Neural cell (in vitro differentiated cells): ENCODE measurements around the gene PML. TPM values are rescaled to one million over a fixed set of nuclear protein-coding genes. Genes with fewer than 3 reads are reported as not detected.

ENCODE experiments used
- H2AFZ ChIP-seq: fragments of 200-600, 300-800 bp; sonication (generic), shearing (Covaris generic); 2 replicates; pipeline ENCODE4 v1.6.0; 2014; ENCODE audit warnings: low read depth, mild to moderate bottlenecking, antibody characterized with exemption, low read length, moderate library complexity
- H3F3A ChIP-seq: fragments of 200-600 bp; shearing (Covaris generic); 2 replicates; pipeline ENCODE4 v1.6.1; 2016; ENCODE audit warnings: mild to moderate bottlenecking, moderate library complexity, mixed read lengths, antibody characterized with exemption, low read length; ENCODE audit not compliant: insufficient read depth, poor library complexity, severe bottlenecking
- H3K27ac ChIP-seq: fragments of 200-600, 300-800 bp; sonication (generic), shearing (Covaris generic); 2 replicates; pipeline ENCODE4 v1.5.1; 2014; ENCODE audit warnings: mild to moderate bottlenecking, low read length, moderate library complexity
- H3K27me3 ChIP-seq: fragments of 300-800, 200-600 bp; sonication (generic), shearing (Covaris generic); 2 replicates; pipeline ENCODE4 v1.6.0; 2014; ENCODE audit warnings: mild to moderate bottlenecking, low read depth, low read length, moderate library complexity; ENCODE audit not compliant: insufficient read depth
- H3K36me3 ChIP-seq: fragments of 300-800, 200-600 bp; sonication (generic), shearing (Covaris generic); 2 replicates; pipeline ENCODE4 v1.5.1; 2014; ENCODE audit warnings: mild to moderate bottlenecking, antibody characterized with exemption, low read length, moderate library complexity; ENCODE audit not compliant: insufficient read depth
- H3K4me2 ChIP-seq: fragments of 300-800, 200-600 bp; sonication (generic), shearing (Covaris generic); 2 replicates; pipeline ENCODE4 v1.6.0; 2014; ENCODE audit warnings: mild to moderate bottlenecking, low read length
- H3K4me3 ChIP-seq: fragments of 300-800, 200-600 bp; sonication (generic), shearing (Covaris generic); 2 replicates; pipeline ENCODE4 v1.5.1; 2014; ENCODE audit warnings: mild to moderate bottlenecking, low read length, moderate library complexity
- H3K79me2 ChIP-seq: fragments of 200-600 bp; shearing (Covaris generic); replicated peaks from 2 replicates; pipeline ENCODE4 v1.6.0; 2014; ENCODE audit warnings: mild to moderate bottlenecking, low read length, moderate library complexity; ENCODE audit not compliant: insufficient read depth
- H3K9ac ChIP-seq: fragments of 300-800, 200-600 bp; sonication (generic), shearing (Covaris generic); 2 replicates; pipeline ENCODE4 v1.6.1; 2016; ENCODE audit warnings: mild to moderate bottlenecking, low read length, mixed read lengths
- H3K9me2 ChIP-seq: fragments of 200-600 bp; shearing (Covaris generic); 2 replicates; pipeline ENCODE4 v1.6.1; 2016; ENCODE audit warnings: mild to moderate bottlenecking, low read length, mixed read lengths; ENCODE audit not compliant: insufficient read depth
- H3K9me3 ChIP-seq: fragments of 200-600, 300-800 bp; sonication (generic), shearing (Covaris generic); 2 replicates; pipeline ENCODE4 v1.6.1; 2016; ENCODE audit warnings: mild to moderate bottlenecking, mixed run types, low read length, moderate library complexity, mixed read lengths
- H4K20me1 ChIP-seq: fragments of 200-600 bp; shearing (Covaris generic); 2 replicates; pipeline ENCODE4 v1.6.1; 2016; ENCODE audit warnings: mild to moderate bottlenecking, mixed run types; ENCODE audit not compliant: insufficient read depth
- EP300 ChIP-seq: fragments of 450-650 bp; conservative IDR thresholded peaks from 2 replicates; pipeline ENCODE4 v1.6.1; 2014; ENCODE audit warnings: antibody characterized with exemption, mild to moderate bottlenecking, moderate library complexity; ENCODE audit not compliant: poor library complexity, severe bottlenecking
- EZH2 ChIP-seq: fragments of 200-600, 300-800 bp; shearing (Covaris generic), sonication (generic); IDR thresholded peaks from 2 replicates; pipeline ENCODE4 v1.6.1; 2014; ENCODE audit warnings: antibody characterized with exemption, low read length, borderline replicate concordance, mild to moderate bottlenecking; ENCODE audit not compliant: insufficient read depth, poor library complexity, severe bottlenecking
- MXI1 ChIP-seq: fragments of 450-650 bp; conservative IDR thresholded peaks from 2 replicates; pipeline ENCODE4 v1.6.1; 2014; ENCODE audit warnings: antibody characterized with exemption, mild to moderate bottlenecking; ENCODE audit not compliant: poor library complexity, severe bottlenecking
- POLR2AphosphoS5 ChIP-seq: IDR thresholded peaks from 2 replicates; pipeline ENCODE4 v1.6.1; 2012
- RAD21 ChIP-seq: fragments of 450-650 bp; conservative IDR thresholded peaks from 2 replicates; pipeline ENCODE4 v1.6.1; 2014; ENCODE audit warnings: antibody characterized with exemption, mild to moderate bottlenecking, moderate library complexity
- SMC3 ChIP-seq: fragments of 450-650 bp; conservative IDR thresholded peaks from 2 replicates; pipeline ENCODE4 v1.6.1; 2014; ENCODE audit warnings: antibody characterized with exemption, mild to moderate bottlenecking, moderate library complexity; ENCODE audit not compliant: poor library complexity
- TAF1 ChIP-seq: IDR thresholded peaks from 2 replicates; pipeline ENCODE4 v1.6.1; 2012; ENCODE audit warnings: low read depth
- polyA plus RNA-seq: library from polyadenylated mRNA; depleted of rRNA; stranded (reverse); fragments of >200 nt; gene quantifications from 2 replicates; pipeline ENCODE4 v1.2.3, GENCODE V29; 2014
- TF ChIP-seq, protein P1 (sequence below): fragments of 450-650 bp; IDR thresholded peaks from 2 replicates; pipeline ENCODE4 v1.5.1; 2014; ENCODE audit warnings: antibody characterized with exemption, mild to moderate bottlenecking, moderate library complexity; ENCODE audit not compliant: poor library complexity, severe bottlenecking
- TF ChIP-seq, protein P2 (sequence below): IDR thresholded peaks from 2 replicates; pipeline ENCODE4 v1.6.1; 2012; ENCODE audit warnings: borderline replicate concordance

PML gene
- polyA plus RNA-seq, 1 donor from 2014 or later = 4.7 TPM

GRCh38 chr15:73946046-73946721, 48.3 kb upstream of the PML start:
- no peaks in the 10 kb centered on the region for H4K20me1 ChIP-seq
- H2AFZ ChIP-seq = no peak overlapping the region
- H3K9me2 ChIP-seq = no peaks in the 10 kb centered on the region
- H3K9ac ChIP-seq = no peak overlapping the region
- H3F3A ChIP-seq = no peaks in the 10 kb centered on the region
- TF ChIP-seq RAD21 (no peak), SMC3 (no peak), EZH2 (no peak)
- TF ChIP-seq, protein P1, sequence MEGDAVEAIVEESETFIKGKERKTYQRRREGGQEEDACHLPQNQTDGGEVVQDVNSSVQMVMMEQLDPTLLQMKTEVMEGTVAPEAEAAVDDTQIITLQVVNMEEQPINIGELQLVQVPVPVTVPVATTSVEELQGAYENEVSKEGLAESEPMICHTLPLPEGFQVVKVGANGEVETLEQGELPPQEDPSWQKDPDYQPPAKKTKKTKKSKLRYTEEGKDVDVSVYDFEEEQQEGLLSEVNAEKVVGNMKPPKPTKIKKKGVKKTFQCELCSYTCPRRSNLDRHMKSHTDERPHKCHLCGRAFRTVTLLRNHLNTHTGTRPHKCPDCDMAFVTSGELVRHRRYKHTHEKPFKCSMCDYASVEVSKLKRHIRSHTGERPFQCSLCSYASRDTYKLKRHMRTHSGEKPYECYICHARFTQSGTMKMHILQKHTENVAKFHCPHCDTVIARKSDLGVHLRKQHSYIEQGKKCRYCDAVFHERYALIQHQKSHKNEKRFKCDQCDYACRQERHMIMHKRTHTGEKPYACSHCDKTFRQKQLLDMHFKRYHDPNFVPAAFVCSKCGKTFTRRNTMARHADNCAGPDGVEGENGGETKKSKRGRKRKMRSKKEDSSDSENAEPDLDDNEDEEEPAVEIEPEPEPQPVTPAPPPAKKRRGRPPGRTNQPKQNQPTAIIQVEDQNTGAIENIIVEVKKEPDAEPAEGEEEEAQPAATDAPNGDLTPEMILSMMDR = no peak
- TF ChIP-seq, protein P2, sequence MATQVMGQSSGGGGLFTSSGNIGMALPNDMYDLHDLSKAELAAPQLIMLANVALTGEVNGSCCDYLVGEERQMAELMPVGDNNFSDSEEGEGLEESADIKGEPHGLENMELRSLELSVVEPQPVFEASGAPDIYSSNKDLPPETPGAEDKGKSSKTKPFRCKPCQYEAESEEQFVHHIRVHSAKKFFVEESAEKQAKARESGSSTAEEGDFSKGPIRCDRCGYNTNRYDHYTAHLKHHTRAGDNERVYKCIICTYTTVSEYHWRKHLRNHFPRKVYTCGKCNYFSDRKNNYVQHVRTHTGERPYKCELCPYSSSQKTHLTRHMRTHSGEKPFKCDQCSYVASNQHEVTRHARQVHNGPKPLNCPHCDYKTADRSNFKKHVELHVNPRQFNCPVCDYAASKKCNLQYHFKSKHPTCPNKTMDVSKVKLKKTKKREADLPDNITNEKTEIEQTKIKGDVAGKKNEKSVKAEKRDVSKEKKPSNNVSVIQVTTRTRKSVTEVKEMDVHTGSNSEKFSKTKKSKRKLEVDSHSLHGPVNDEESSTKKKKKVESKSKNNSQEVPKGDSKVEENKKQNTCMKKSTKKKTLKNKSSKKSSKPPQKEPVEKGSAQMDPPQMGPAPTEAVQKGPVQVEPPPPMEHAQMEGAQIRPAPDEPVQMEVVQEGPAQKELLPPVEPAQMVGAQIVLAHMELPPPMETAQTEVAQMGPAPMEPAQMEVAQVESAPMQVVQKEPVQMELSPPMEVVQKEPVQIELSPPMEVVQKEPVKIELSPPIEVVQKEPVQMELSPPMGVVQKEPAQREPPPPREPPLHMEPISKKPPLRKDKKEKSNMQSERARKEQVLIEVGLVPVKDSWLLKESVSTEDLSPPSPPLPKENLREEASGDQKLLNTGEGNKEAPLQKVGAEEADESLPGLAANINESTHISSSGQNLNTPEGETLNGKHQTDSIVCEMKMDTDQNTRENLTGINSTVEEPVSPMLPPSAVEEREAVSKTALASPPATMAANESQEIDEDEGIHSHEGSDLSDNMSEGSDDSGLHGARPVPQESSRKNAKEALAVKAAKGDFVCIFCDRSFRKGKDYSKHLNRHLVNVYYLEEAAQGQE = no peak
- H3K27ac ChIP-seq = no peak overlapping the region
- H3K4me3 ChIP-seq = no peak overlapping the region
- H3K9me3 ChIP-seq = no peaks in the 10 kb centered on the region
- no peaks in the 10 kb centered on the region for H3K79me2 ChIP-seq
- no peaks in the 10 kb centered on the region for H3K36me3 ChIP-seq
- H3K27me3 ChIP-seq = no peaks in the 10 kb centered on the region
- no peak overlapping the region for H3K4me2 ChIP-seq

DNA sequence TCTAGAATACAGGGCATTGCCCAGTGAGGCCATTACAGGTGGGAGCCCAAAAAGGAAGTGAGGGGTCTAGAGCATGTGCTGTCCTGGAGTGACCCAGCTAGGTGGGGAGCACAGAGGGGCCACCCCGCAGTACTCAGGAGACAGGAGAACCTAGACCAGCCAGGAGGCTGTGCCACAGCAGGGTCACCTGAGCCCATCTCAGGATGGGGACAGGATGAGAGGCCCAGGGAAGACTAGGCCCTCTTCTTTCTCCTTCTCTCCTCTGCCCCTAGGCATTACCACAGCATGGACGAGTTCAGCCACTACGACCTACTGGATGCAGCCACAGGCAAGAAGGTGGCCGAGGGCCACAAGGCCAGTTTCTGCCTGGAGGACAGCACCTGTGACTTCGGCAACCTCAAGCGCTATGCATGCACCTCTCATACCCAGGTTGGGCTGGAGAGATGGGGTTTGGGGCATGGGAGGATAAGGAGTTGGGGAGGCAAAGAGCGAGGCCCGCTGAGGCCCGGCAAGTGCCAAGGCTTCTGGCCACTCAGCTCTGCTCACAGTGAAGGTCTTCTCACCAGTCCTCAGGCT, 47.6 kb upstream of the PML start:
- no peaks in the 10 kb centered on the region for H3K79me2 ChIP-seq
- H2AFZ ChIP-seq = no peak overlapping the region
- no peak overlapping the region for H3K4me3 ChIP-seq
- TF ChIP-seq RAD21 = no peak
- no peak for TF ChIP-seq POLR2AphosphoS5
- no peaks in the 10 kb centered on the region for H3K9me2 ChIP-seq
- H3K4me2 ChIP-seq = no peak overlapping the region
- no peak overlapping the region for H3K9ac ChIP-seq
- H3F3A ChIP-seq = no peaks in the 10 kb centered on the region
- no peaks in the 10 kb centered on the region for H3K27me3 ChIP-seq
- no peaks in the 10 kb centered on the region for H3K9me3 ChIP-seq
- no peaks in the 10 kb centered on the region for H4K20me1 ChIP-seq
- no peak overlapping the region for H3K27ac ChIP-seq
- no peaks in the 10 kb centered on the region for H3K36me3 ChIP-seq

DNA sequence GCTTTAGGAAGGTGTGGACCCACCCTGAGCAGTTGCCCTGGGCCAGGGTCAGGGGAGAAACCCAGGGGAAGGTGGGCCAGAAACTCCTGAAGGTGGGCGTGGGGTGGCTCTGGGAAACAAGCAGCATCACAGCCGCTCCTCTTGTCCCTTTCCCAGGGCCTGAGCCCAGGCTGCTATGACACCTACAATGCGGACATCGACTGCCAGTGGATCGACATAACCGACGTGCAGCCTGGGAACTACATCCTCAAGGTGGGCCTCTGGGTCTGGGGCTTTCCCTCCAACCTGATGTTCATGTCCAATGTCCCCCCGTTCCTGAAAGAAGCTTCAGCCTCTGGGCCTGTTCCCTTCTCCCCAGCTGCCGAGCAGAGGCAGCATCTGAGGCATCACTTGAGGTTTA, 46.9 kb upstream of the PML start:
- H3K27me3 ChIP-seq = no peaks in the 10 kb centered on the region
- no peak for TF ChIP-seq TAF1
- TF ChIP-seq EZH2 = no peak
- no peak for TF ChIP-seq EP300
- TF ChIP-seq MXI1 = no peak
- TF ChIP-seq SMC3 = no peak
- TF ChIP-seq POLR2AphosphoS5 = no peak
- TF ChIP-seq, protein P2 = no peak
- TF ChIP-seq, protein P1 = no peak
- TF ChIP-seq RAD21 = no peak
- no peaks in the 10 kb centered on the region for H3F3A ChIP-seq
- no peak overlapping the region for H2AFZ ChIP-seq
- H3K27ac ChIP-seq = no peak overlapping the region
- no peaks in the 10 kb centered on the region for H3K9me2 ChIP-seq
- no peak overlapping the region for H3K9ac ChIP-seq
- H4K20me1 ChIP-seq = no peaks in the 10 kb centered on the region
- no peaks in the 10 kb centered on the region for H3K79me2 ChIP-seq
- no peaks in the 10 kb centered on the region for H3K36me3 ChIP-seq
- no peaks in the 10 kb centered on the region for H3K9me3 ChIP-seq
- no peak overlapping the region for H3K4me3 ChIP-seq
- no peak overlapping the region for H3K4me2 ChIP-seq
